Subcutaneous abdominal adipose tissue (tissue), 5 donors: ENCODE measurements around the gene COX8A.

Experiments
- H3K27ac ChIP-seq: one replicate; pipeline ENCODE4 v1.7.0; 2013; ENCODE audit warnings: low read depth, mild to moderate bottlenecking, inconsistent platforms, low read length, moderate library complexity
- H3K27me3 ChIP-seq, 5 donors: one replicate each; pipeline ENCODE4 v1.7.0; 2013; ENCODE audit warnings: low read length in 5 of 5, inconsistent platforms in 1 of 5; ENCODE audit not compliant: control insufficient read depth in 5 of 5, insufficient read depth in 4 of 5
- H3K36me3 ChIP-seq, 5 donors: one replicate each; pipeline ENCODE4 v1.7.0; 2013; ENCODE audit warnings: low read length in 5 of 5; ENCODE audit not compliant: control insufficient read depth in 5 of 5, insufficient read depth in 5 of 5
- H3K4me1 ChIP-seq, 5 donors: one replicate each; pipeline ENCODE4 v1.7.0; 2013; ENCODE audit warnings: low read length in 5 of 5, mild to moderate bottlenecking in 3 of 5, moderate library complexity in 1 of 5; ENCODE audit not compliant: control insufficient read depth in 5 of 5, insufficient read depth in 5 of 5
- H3K4me3 ChIP-seq, 5 donors: one replicate each; pipeline ENCODE4 v1.7.0; 2013; ENCODE audit warnings: low read length in 5 of 5, low read depth in 1 of 5
- H3K9ac ChIP-seq, 5 donors: one replicate each; pipeline ENCODE4 v1.7.0; 2013; ENCODE audit warnings: low read length in 5 of 5, mild to moderate bottlenecking in 4 of 5, moderate library complexity in 3 of 5
- H3K9me3 ChIP-seq, 5 donors: one replicate each; pipeline ENCODE4 v1.7.0; 2013; ENCODE audit warnings: low read length in 5 of 5; ENCODE audit not compliant: control insufficient read depth in 5 of 5
- donor health status: healthy.
- donor health status: healthy.
- donor health status: healthy.
- donor health status: healthy.
- donor health status: healthy.

The COX8A gene

GRCh38 chr11:63993100-63993499 lies 18.7 kb downstream of the COX8A start:
- H3K9me3 ChIP-seq, result no peaks in the 10 kb centered on the region
- H3K9ac ChIP-seq, result no peak overlapping the region
- peaks cover 0 to 4% (median 0%) of the 10 kb centered on the region in 5 donors for H3K4me1 ChIP-seq
- H3K27me3 ChIP-seq, result no peaks in the 10 kb centered on the region
- no peak overlapping the region for H3K27ac ChIP-seq
- no peak overlapping the region for H3K4me3 ChIP-seq
- H3K36me3 ChIP-seq, result peaks cover 0 to 74% (median 60%) of the 10 kb centered on the region in 5 donors

- no peak overlapping the region for H3K4me3 ChIP-seq
- H3K27me3 ChIP-seq, result peaks cover 0 to 2% (median 0%) of the 10 kb centered on the region in 5 donors
- H3K9me3 ChIP-seq, result no peaks in the 10 kb centered on the region
- peaks cover 0 to 71% (median 56%) of the 10 kb centered on the region in 5 donors for H3K36me3 ChIP-seq
- H3K4me1 ChIP-seq, result peaks cover 0 to 7% (median 2%) of the 10 kb centered on the region in 5 donors
- no peak overlapping the region for H3K9ac ChIP-seq
- no peak overlapping the region for H3K27ac ChIP-seq
These were observed 19.6 kb downstream of the COX8A start for GRCh38 chr11:63993993-63994392.

DNA sequence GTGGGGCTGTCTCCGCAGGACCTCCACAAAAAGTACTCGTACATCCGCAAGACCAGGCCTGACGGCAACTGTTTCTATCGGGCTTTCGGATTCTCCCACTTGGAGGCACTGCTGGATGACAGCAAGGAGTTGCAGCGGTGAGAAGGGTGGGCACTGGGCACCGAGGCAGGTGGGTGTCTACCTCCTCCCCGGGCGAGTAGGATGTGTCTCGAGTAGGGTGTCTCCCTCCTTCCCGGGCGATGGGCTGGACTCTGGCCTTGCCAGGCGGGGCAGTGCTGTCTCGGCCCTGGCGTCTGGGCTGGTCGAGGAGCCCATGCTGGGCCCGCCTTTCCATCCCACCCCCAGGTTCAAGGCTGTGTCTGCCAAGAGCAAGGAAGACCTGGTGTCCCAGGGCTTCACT lies 22.1 kb downstream of the COX8A start:
- H3K4me3 ChIP-seq, result no peak overlapping the region
- no peaks in the 10 kb centered on the region for H3K9me3 ChIP-seq
- H3K27me3 ChIP-seq, result peaks cover 0 to 3% (median 0%) of the 10 kb centered on the region in 5 donors
- H3K27ac ChIP-seq, result no peak overlapping the region
- H3K4me1 ChIP-seq, result peaks cover 0 to 31% (median 24%) of the 10 kb centered on the region in 5 donors
- H3K36me3 ChIP-seq, result peaks cover 0 to 55% (median 39%) of the 10 kb centered on the region in 5 donors
- H3K9ac ChIP-seq, result no peak overlapping the region

DNA sequence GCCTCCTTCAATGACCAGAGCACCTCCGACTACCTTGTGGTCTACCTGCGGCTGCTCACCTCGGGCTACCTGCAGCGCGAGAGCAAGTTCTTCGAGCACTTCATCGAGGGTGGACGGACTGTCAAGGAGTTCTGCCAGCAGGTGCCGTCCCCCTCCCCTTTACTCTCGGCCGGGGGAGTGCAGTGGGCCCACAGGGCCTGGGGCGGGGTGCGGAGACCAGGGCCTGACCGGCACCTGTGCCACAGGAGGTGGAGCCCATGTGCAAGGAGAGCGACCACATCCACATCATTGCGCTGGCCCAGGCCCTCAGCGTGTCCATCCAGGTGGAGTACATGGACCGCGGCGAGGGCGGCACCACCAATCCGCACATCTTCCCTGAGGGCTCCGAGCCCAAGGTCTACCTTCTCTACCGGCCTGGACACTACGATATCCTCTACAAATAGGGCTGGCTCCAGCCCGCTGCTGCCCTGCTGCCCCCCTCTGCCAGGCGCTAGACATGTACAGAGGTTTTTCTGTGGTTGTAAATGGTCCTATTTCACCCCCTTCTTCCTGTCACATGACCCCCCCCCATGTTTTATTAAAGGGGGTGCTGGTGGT lies 22.8 kb downstream of the COX8A start:
- Histone ChIP-seq H3K4me3 (no peak overlapping the region), H3K36me3 (peaks cover 0 to 51% (median 36%) of the 10 kb centered on the region in 5 donors), H3K9me3 (no peaks in the 10 kb centered on the region), H3K27me3 (peaks cover 0 to 3% (median 0%) of the 10 kb centered on the region in 5 donors), H3K4me1 (peaks cover 0 to 38% (median 31%) of the 10 kb centered on the region in 5 donors), H3K27ac (no peak overlapping the region), H3K9ac (no peak overlapping the region)

DNA sequence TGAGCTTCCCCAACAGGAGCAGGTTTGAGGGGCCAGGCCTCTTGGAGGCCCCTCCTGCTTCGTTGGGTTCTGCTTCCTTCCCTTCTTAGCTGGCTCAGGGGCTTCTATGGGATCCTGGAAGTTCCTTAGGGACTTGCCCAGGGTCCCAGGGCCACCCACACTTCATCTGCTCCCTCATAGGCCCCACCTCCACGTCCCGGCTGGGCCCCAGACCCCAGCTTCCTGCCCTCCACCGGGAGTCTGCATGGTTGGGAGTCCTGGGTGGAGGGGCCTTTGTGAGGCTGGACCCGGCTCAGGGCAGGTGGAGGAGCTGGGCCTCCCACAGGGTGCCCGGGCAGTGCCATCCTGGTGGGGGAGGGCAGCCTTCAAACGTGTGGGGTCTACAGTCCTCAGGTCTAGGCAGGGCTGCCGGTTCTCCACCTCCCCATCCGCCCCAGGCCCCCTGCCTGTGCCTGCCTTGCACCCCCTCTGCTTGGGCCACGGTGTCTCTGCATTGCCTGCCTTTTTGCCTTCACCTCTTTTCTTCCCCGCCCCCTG lies 23.4 kb downstream of the COX8A start:
- Histone ChIP-seq H3K27ac (no peak overlapping the region), H3K9ac (no peak overlapping the region), H3K4me3 (no peak overlapping the region), H3K27me3 (peaks cover 0 to 4% (median 0%) of the 10 kb centered on the region in 5 donors), H3K9me3 (no peaks in the 10 kb centered on the region), H3K36me3 (peaks cover 0 to 50% (median 36%) of the 10 kb centered on the region in 5 donors), H3K4me1 (peaks cover 0 to 45% (median 36%) of the 10 kb centered on the region in 5 donors)

DNA sequence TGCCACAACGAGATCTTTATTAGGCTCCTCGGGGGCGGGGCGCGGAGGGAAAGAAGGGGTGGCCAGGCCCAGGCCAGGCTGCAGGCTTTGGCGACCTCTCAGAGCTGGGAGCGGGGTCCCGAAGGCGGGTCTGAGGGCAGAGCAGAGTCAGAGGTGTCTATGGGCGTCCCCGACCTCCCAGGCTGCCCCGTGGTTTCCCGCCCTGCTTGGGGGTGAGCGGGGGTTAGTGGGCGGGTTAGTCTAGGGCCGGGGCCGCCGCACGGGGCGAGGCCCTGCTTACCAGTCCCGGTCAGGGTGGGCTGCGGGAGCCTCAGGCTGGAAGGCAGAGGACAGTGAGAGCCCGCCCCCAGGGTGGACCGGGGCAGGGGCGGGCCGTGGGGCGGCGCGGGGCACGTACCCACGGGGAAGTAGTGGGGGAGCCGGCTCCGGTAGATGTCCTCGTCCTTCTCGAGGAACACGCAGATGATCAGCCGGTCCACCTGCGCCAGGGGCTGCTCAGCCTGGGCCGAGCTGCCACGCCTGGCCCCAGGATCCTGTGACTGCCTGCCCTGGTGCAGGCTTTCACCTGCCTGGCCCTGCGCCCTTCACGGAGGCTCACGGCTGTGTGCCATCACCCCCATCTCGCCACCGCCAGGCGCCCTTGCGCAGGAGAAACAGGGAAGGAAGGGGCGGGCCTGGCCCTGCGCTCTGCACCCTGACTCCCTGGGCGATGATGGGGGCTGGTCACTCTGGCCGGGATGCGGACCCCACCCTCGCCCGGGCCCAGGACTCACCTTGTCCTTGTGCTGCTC lies 24.3 kb downstream of the COX8A start:
- H3K27ac ChIP-seq, result no peak overlapping the region
- peaks cover 0 to 48% (median 36%) of the 10 kb centered on the region in 5 donors for H3K4me1 ChIP-seq
- peak overlapping the region in 1 of 5 donors; percentile 40 for H3K4me3 ChIP-seq
- H3K36me3 ChIP-seq, result peaks cover 0 to 44% (median 35%) of the 10 kb centered on the region in 5 donors
- H3K27me3 ChIP-seq, result peaks cover 0 to 4% (median 0%) of the 10 kb centered on the region in 5 donors
- H3K9me3 ChIP-seq, result no peaks in the 10 kb centered on the region
- H3K9ac ChIP-seq, result no peak overlapping the region

DNA sequence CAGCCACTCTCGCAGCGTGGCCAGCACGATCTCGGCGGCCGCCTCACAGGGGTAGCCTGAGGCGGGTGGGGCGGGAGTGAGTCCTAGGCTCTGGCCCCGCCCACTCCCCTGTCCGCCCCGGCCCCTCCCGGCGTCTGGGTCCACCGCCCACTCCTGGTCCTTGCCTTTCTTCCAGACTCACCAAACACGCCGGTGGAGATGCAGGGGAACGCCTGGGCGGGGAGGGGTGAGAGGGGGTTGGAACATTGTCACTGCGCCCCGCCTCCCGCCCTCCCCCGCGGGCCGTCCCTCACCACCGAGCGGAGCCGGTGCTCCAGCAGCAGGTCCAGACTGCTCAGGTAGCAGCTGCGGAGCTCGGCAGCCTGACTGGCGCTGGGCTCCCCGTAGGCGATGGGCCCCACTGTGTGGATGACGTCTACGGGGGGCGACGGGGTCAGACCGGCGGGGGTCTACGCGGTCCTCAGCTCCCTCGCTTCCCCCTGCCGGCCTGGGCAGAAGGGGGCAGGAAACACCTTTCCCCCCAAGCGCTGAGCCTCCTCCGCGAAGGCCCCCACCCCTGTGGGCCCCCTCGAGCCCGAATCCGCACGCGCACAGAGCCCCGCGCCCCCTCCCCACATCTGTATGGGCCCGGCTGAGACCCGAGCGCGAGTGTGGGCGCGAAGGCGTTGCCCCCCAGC lies 25.1 kb downstream of the COX8A start:
- peak overlapping the region in 3 of 5 donors; percentile 29 to 61 (median 47) for H3K4me3 ChIP-seq
- H3K4me1 ChIP-seq, result peaks cover 0 to 49% (median 36%) of the 10 kb centered on the region in 5 donors
- H3K36me3 ChIP-seq, result peaks cover 0 to 41% (median 35%) of the 10 kb centered on the region in 5 donors
- peak overlapping the region in 1 of 5 donors; percentile 35 for H3K9ac ChIP-seq
- peaks cover 0 to 4% (median 0%) of the 10 kb centered on the region in 5 donors for H3K27me3 ChIP-seq
- H3K9me3 ChIP-seq, result no peaks in the 10 kb centered on the region
- H3K27ac ChIP-seq, result no peak overlapping the region

DNA sequence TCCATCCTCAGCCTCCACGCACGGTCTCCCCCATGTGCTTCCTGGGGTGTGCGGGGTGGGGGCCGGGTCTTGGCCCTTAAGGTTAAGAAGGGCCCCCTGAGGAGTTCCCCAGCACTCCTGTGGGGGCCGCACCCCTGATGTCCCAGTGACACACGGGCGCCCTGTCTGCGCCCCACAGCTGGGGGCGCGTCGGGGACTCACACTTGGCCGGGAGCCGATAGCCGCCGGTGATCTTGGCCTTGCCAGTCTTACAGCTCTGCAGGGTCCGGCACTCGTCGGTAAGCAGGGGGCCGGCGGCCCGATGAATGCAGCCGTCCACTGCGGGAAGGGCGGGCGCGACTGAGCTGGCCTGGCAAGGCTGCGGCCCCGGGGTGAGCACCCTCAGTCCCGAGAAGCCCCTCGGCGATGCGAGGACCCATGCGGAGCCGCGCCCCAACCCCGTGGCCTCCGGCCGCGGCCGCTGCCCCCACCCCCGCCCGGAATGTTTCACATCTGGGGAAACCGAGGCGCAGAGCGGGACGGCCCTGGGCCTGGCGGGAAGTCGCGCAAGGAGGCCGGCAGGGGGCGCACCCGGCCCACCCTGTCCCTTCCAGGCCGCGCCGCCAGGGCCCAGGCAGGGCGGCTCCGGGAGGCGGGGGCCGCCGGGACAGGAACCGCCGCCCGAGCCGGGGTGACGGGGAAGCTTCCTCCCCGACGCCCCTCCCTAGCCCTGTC lies 25.8 kb downstream of the COX8A start:
- Histone ChIP-seq H3K9me3 (no peaks in the 10 kb centered on the region), H3K4me3 (peak overlapping the region in 4 of 5 donors; percentile 48 to 61 (median 55)), H3K4me1 (peaks cover 0 to 48% (median 36%) of the 10 kb centered on the region in 5 donors), H3K9ac (peak overlapping the region in 3 of 5 donors; percentile 52 to 60 (median 56)), H3K27ac (no peak overlapping the region), H3K36me3 (peaks cover 0 to 34% (median 31%) of the 10 kb centered on the region in 5 donors), H3K27me3 (peaks cover 0 to 4% (median 0%) of the 10 kb centered on the region in 5 donors)
